GM12873 (cell line): ENCODE measurements around the gene EFHB.
A peak's percentile ranks its signal among the peaks of the same experiment; 100 is the strongest.

Experiments
- TF ChIP-seq, protein P1 (sequence below): IDR thresholded peaks from 2 replicates; pipeline ENCODE4 v1.5.1; 2012; ENCODE audit warnings: low read depth, mild to moderate bottlenecking, moderate library complexity, low read length, control low read depth; ENCODE audit not compliant: insufficient read depth; ENCODE audit errors: missing control alignments

EFHB gene

DNA sequence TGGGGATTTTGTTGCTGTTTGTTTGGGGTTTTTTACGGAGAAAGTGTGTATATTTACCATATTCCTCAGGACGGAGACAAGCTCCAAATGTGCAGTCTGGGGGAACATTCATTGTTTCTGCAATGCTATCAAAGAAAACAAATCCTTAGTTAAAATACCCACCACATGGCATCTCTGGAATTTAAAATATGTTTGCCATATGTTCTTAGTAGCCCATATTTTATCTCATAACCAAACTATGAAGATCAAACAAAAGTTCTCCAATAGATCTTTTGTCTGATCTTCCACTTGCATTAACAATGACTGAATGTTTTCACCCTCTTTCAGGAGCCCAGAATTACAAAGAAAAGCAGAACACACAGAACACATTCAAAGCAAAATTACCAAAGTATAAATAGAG lies 35.3 kb downstream of the EFHB start:
- TF ChIP-seq, protein P1, sequence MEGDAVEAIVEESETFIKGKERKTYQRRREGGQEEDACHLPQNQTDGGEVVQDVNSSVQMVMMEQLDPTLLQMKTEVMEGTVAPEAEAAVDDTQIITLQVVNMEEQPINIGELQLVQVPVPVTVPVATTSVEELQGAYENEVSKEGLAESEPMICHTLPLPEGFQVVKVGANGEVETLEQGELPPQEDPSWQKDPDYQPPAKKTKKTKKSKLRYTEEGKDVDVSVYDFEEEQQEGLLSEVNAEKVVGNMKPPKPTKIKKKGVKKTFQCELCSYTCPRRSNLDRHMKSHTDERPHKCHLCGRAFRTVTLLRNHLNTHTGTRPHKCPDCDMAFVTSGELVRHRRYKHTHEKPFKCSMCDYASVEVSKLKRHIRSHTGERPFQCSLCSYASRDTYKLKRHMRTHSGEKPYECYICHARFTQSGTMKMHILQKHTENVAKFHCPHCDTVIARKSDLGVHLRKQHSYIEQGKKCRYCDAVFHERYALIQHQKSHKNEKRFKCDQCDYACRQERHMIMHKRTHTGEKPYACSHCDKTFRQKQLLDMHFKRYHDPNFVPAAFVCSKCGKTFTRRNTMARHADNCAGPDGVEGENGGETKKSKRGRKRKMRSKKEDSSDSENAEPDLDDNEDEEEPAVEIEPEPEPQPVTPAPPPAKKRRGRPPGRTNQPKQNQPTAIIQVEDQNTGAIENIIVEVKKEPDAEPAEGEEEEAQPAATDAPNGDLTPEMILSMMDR: no peak

DNA sequence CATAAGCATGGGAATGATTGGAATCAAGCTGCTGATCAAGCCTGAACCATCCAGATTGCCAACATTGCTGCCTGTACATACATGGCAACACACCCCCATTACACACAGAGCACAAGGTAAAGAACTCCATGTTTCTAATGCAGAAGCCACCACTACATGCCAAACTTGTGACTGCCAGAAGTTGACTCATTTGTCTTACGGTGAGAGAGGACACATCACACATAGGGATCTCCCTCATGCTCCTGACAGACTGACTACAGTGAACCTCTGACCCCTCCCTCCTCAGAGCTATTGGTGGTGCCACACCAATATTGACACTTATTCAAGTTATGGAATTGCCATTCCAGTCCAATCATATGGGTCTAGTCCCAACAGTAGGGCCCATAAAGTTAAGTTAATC lies 42.3 kb downstream of the EFHB start:
- TF ChIP-seq, protein P1: no peak

DNA sequence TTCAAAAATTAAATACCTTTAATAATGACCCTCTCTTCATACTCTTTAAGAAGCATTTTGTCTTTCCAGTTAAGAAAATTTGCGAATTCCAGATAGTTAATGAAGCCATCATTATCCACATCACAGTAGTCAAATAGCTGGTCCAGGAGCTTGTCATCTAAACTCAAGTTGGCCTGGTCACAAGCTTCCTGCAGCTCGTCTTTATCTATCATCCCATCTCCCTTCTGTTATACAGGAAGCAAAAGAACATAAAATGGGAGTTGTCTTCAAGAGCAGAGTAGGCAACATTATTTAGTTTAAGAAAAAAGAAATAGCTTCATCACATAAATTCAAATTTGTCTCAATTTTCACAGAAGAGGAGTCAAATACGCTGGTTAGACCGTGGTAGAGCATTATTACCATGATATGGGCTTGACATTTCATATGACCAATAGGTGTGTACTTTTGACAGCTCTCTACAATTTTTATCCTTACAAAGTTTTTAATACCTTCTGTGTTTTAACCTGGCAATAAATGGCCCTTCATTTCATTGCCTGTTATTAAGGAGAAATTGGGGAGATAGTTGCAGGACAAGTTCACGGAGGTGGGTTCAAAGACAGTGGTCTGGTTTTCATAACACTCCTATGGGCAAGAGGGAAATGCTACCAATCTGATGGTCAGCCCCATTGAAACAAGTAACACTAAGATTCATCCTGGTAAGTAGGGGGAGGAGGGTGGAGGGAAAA lies 45.4 kb downstream of the EFHB start:
- TF ChIP-seq, protein P1: no peak

DNA sequence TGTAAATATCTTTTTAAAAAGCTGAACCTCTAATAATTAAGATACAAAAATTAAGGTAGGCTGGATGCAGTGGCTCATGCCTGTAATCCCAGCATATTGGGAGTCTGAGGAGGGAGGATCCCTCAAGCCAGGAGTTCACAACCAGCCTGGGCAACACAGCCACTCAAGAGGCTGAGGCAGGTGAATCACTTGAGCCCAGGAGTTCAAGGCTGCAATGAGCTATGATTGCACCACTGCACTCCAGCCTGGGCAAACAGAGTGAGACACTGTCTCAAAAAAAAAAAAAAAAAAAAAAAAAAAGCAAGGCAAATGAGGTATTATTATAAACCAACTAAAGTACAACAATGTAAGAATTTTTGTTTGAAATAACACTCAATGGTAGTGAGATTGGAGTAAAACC lies 47.6 kb downstream of the EFHB start:
- TF ChIP-seq, protein P1: no peak

DNA sequence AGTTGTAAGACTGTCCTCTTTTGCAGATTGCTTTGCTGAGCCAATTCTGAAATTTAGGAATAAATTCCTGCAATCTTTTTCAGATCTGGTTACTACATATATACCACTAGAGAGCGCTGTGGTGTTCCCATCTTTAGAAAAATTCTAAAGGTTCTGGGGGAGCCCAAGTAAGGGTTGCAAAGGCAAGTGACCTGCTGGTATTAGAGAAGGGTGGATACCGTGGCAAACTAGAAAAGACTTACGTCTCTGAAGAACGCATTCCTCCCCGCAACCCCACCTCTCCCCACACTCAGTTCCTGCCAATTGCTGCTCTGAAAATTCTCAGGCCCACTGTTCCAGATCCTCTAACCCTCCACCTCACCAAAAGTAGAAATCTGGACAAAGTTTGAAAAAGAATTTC lies 48.5 kb downstream of the EFHB start:
- TF ChIP-seq, protein P1: peak; percentile 56

DNA sequence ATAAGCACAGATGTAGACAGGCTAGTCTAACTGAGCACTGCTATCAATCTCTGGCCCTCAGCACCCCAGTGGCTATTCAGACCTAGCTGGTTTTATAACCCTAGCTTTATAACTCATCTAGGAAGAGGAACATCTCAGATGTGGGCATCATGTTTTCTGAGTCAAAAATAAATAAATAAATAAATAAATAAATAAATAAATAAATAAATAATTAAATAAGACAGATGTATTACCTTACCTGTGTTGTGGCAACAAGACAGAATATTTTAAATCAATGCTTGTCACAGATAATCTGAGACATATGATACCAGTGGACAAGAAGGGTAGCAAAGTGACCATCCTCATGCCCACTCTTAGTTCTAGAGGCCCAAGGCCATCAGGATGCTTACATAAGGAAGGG lies 52.2 kb downstream of the EFHB start:
- TF ChIP-seq, protein P1: no peak

DNA sequence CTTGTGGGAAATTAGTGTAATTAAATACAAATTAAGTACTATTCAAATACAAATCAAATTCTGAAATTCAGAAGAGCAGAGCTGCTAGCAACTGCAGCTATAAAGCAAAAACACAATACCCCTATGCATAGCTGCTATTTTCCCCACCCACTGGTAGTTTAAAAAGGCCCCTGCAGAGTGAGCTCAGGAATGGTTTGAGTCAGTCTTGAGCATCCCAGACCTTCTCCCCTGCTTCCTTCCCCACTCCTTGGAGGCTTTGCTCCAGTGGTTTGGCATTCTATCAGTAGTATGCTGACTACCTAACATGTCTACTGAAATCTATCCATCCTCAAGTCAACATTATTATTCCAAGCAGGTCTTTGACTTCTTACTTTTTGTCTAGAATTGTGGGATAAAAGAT lies 53.0 kb downstream of the EFHB start:
- TF ChIP-seq, protein P1: no peak
